GM13977 (cell line): ENCODE measurements around the gene CACNG3.

Experiments used
- DNase-seq: peaks from one replicate; pipeline ENCODE4 v3.0.0; 2012; ENCODE audit warnings: low spot score
- CTCF ChIP-seq: IDR thresholded peaks from 2 replicates; pipeline ENCODE4 v1.5.1; 2012; ENCODE audit warnings: mild to moderate bottlenecking, control low read depth; ENCODE audit not compliant: insufficient read depth; ENCODE audit errors: extremely low read depth, missing control alignments
- in situ Hi-C: fragments of 300-500 bp; cut with MboI; formaldehyde crosslinking; loops from one replicate; pipeline ENCODE4 v1.12.0; 2022; ENCODE audit warnings: low sequenced_read_pairs, low pct_unique_long_range_greater_than_20kb, mixed read lengths, inconsistent platforms; ENCODE audit not compliant: unreplicated experiment

Gene CACNG3

GRCh38 chr16:24272379-24272778 is 16.2 kb downstream of the CACNG3 start:
- no peak for TF ChIP-seq CTCF
- DNase-seq, result no peak
- in situ Hi-C loops, result no loop called here

GRCh38 chr16:24273508-24274182 is 17.5 kb downstream of the CACNG3 start:
- DNase-seq, result no peak
- in situ Hi-C loops, result no loop called here
- no peak for TF ChIP-seq CTCF

GRCh38 chr16:24275413-24275812 is 19.3 kb downstream of the CACNG3 start:
- no peak for TF ChIP-seq CTCF
- in situ Hi-C loops, result no loop called here
- DNase-seq, result no peak

GRCh38 chr16:24279982-24280515 is 23.9 kb downstream of the CACNG3 start:
- no peak for TF ChIP-seq CTCF
- in situ Hi-C loops, result no loop called here
- no peak for DNase-seq

- TF ChIP-seq CTCF, result no peak
- no peak for DNase-seq
- in situ Hi-C loops, result no loop called here
Observed at GRCh38 chr16:24281466-24281865, 25.3 kb downstream of the CACNG3 start.

GRCh38 chr16:24282141-24282540 is 26.0 kb downstream of the CACNG3 start:
- no peak for TF ChIP-seq CTCF
- in situ Hi-C loops, result no loop called here
- DNase-seq, result no peak
